Neural cell (in vitro differentiated cells): ENCODE measurements around the gene TWNK. TPM values are rescaled to one million over a fixed set of nuclear protein-coding genes. Genes with fewer than 3 reads are reported as not detected.

ENCODE experiments used
- H2AFZ ChIP-seq: fragments of 200-600, 300-800 bp; sonication (generic), shearing (Covaris generic); 2 replicates; pipeline ENCODE4 v1.6.0; 2014; ENCODE audit warnings: low read depth, mild to moderate bottlenecking, antibody characterized with exemption, low read length, moderate library complexity
- H3F3A ChIP-seq: fragments of 200-600 bp; shearing (Covaris generic); 2 replicates; pipeline ENCODE4 v1.6.1; 2016; ENCODE audit warnings: mild to moderate bottlenecking, moderate library complexity, mixed read lengths, antibody characterized with exemption, low read length; ENCODE audit not compliant: insufficient read depth, poor library complexity, severe bottlenecking
- H3K27ac ChIP-seq: fragments of 200-600, 300-800 bp; sonication (generic), shearing (Covaris generic); 2 replicates; pipeline ENCODE4 v1.5.1; 2014; ENCODE audit warnings: mild to moderate bottlenecking, low read length, moderate library complexity
- H3K27me3 ChIP-seq: fragments of 300-800, 200-600 bp; sonication (generic), shearing (Covaris generic); 2 replicates; pipeline ENCODE4 v1.6.0; 2014; ENCODE audit warnings: mild to moderate bottlenecking, low read depth, low read length, moderate library complexity; ENCODE audit not compliant: insufficient read depth
- H3K36me3 ChIP-seq: fragments of 300-800, 200-600 bp; sonication (generic), shearing (Covaris generic); 2 replicates; pipeline ENCODE4 v1.5.1; 2014; ENCODE audit warnings: mild to moderate bottlenecking, antibody characterized with exemption, low read length, moderate library complexity; ENCODE audit not compliant: insufficient read depth
- H3K4me2 ChIP-seq: fragments of 300-800, 200-600 bp; sonication (generic), shearing (Covaris generic); 2 replicates; pipeline ENCODE4 v1.6.0; 2014; ENCODE audit warnings: mild to moderate bottlenecking, low read length
- H3K4me3 ChIP-seq: fragments of 300-800, 200-600 bp; sonication (generic), shearing (Covaris generic); 2 replicates; pipeline ENCODE4 v1.5.1; 2014; ENCODE audit warnings: mild to moderate bottlenecking, low read length, moderate library complexity
- H3K79me2 ChIP-seq: fragments of 200-600 bp; shearing (Covaris generic); replicated peaks from 2 replicates; pipeline ENCODE4 v1.6.0; 2014; ENCODE audit warnings: mild to moderate bottlenecking, low read length, moderate library complexity; ENCODE audit not compliant: insufficient read depth
- H3K9ac ChIP-seq: fragments of 300-800, 200-600 bp; sonication (generic), shearing (Covaris generic); 2 replicates; pipeline ENCODE4 v1.6.1; 2016; ENCODE audit warnings: mild to moderate bottlenecking, low read length, mixed read lengths
- H3K9me2 ChIP-seq: fragments of 200-600 bp; shearing (Covaris generic); 2 replicates; pipeline ENCODE4 v1.6.1; 2016; ENCODE audit warnings: mild to moderate bottlenecking, low read length, mixed read lengths; ENCODE audit not compliant: insufficient read depth
- H3K9me3 ChIP-seq: fragments of 200-600, 300-800 bp; sonication (generic), shearing (Covaris generic); 2 replicates; pipeline ENCODE4 v1.6.1; 2016; ENCODE audit warnings: mild to moderate bottlenecking, mixed run types, low read length, moderate library complexity, mixed read lengths
- H4K20me1 ChIP-seq: fragments of 200-600 bp; shearing (Covaris generic); 2 replicates; pipeline ENCODE4 v1.6.1; 2016; ENCODE audit warnings: mild to moderate bottlenecking, mixed run types; ENCODE audit not compliant: insufficient read depth
- CTCF ChIP-seq: fragments of 450-650 bp; IDR thresholded peaks from 2 replicates; pipeline ENCODE4 v1.5.1; 2014; ENCODE audit warnings: antibody characterized with exemption, mild to moderate bottlenecking, moderate library complexity; ENCODE audit not compliant: poor library complexity, severe bottlenecking
- EP300 ChIP-seq: fragments of 450-650 bp; conservative IDR thresholded peaks from 2 replicates; pipeline ENCODE4 v1.6.1; 2014; ENCODE audit warnings: antibody characterized with exemption, mild to moderate bottlenecking, moderate library complexity; ENCODE audit not compliant: poor library complexity, severe bottlenecking
- EZH2 ChIP-seq: fragments of 200-600, 300-800 bp; shearing (Covaris generic), sonication (generic); IDR thresholded peaks from 2 replicates; pipeline ENCODE4 v1.6.1; 2014; ENCODE audit warnings: antibody characterized with exemption, low read length, borderline replicate concordance, mild to moderate bottlenecking; ENCODE audit not compliant: insufficient read depth, poor library complexity, severe bottlenecking
- MXI1 ChIP-seq: fragments of 450-650 bp; conservative IDR thresholded peaks from 2 replicates; pipeline ENCODE4 v1.6.1; 2014; ENCODE audit warnings: antibody characterized with exemption, mild to moderate bottlenecking; ENCODE audit not compliant: poor library complexity, severe bottlenecking
- POLR2AphosphoS5 ChIP-seq: IDR thresholded peaks from 2 replicates; pipeline ENCODE4 v1.6.1; 2012
- RAD21 ChIP-seq: fragments of 450-650 bp; conservative IDR thresholded peaks from 2 replicates; pipeline ENCODE4 v1.6.1; 2014; ENCODE audit warnings: antibody characterized with exemption, mild to moderate bottlenecking, moderate library complexity
- SMC3 ChIP-seq: fragments of 450-650 bp; conservative IDR thresholded peaks from 2 replicates; pipeline ENCODE4 v1.6.1; 2014; ENCODE audit warnings: antibody characterized with exemption, mild to moderate bottlenecking, moderate library complexity; ENCODE audit not compliant: poor library complexity
- TAF1 ChIP-seq: IDR thresholded peaks from 2 replicates; pipeline ENCODE4 v1.6.1; 2012; ENCODE audit warnings: low read depth
- polyA plus RNA-seq: library from polyadenylated mRNA; depleted of rRNA; stranded (reverse); fragments of >200 nt; gene quantifications from 2 replicates; pipeline ENCODE4 v1.2.3, GENCODE V29; 2014
- TF ChIP-seq, protein P1 (sequence below): IDR thresholded peaks from 2 replicates; pipeline ENCODE4 v1.6.1; 2012; ENCODE audit warnings: borderline replicate concordance

TWNK gene
- polyA plus RNA-seq, 1 donor from 2014 or later, result 4.8 TPM

DNA sequence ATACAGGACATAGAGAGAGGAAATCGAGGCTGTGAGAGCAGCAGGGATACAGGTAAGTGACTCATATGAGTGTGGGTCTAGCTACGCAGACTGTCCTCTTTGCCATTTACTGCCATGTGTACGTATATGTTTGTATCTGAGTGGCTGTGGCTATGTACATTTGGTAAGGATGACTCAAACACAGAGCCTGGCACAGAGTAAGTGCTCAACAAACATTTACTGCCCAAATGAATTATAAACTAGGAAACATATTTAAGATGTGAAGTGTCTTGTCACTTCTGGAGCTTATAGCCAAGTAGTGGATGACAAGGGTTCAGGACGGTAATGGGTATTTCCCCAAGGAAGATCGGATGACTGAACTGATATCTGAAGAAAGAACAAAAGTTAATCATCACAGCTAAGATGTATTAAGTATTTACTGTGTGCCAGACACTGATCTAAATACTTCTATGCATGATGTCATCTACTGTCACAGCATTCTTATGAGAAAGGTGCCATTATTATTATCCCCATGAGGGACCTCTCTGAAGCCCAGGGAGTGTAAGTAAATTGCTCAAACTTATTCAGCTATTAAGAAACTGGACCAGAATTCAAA, 6.1 kb upstream of the TWNK start:
- H2AFZ ChIP-seq, result no peak overlapping the region
- no peaks in the 10 kb centered on the region for H3K9me2 ChIP-seq
- H3F3A ChIP-seq, result no peaks in the 10 kb centered on the region
- H4K20me1 ChIP-seq, result no peaks in the 10 kb centered on the region
- peaks cover 6% of the 10 kb centered on the region for H3K79me2 ChIP-seq
- H3K9me3 ChIP-seq, result no peaks in the 10 kb centered on the region
- no peak overlapping the region for H3K27ac ChIP-seq
- no peak overlapping the region for H3K9ac ChIP-seq
- no peaks in the 10 kb centered on the region for H3K27me3 ChIP-seq
- no peak overlapping the region for H3K4me2 ChIP-seq
- TF ChIP-seq MXI1 (no peak), SMC3 (no peak), RAD21 (no peak), EZH2 (no peak), CTCF (no peak), POLR2AphosphoS5 (no peak), EP300 (no peak), TAF1 (no peak)
- TF ChIP-seq, protein P1, sequence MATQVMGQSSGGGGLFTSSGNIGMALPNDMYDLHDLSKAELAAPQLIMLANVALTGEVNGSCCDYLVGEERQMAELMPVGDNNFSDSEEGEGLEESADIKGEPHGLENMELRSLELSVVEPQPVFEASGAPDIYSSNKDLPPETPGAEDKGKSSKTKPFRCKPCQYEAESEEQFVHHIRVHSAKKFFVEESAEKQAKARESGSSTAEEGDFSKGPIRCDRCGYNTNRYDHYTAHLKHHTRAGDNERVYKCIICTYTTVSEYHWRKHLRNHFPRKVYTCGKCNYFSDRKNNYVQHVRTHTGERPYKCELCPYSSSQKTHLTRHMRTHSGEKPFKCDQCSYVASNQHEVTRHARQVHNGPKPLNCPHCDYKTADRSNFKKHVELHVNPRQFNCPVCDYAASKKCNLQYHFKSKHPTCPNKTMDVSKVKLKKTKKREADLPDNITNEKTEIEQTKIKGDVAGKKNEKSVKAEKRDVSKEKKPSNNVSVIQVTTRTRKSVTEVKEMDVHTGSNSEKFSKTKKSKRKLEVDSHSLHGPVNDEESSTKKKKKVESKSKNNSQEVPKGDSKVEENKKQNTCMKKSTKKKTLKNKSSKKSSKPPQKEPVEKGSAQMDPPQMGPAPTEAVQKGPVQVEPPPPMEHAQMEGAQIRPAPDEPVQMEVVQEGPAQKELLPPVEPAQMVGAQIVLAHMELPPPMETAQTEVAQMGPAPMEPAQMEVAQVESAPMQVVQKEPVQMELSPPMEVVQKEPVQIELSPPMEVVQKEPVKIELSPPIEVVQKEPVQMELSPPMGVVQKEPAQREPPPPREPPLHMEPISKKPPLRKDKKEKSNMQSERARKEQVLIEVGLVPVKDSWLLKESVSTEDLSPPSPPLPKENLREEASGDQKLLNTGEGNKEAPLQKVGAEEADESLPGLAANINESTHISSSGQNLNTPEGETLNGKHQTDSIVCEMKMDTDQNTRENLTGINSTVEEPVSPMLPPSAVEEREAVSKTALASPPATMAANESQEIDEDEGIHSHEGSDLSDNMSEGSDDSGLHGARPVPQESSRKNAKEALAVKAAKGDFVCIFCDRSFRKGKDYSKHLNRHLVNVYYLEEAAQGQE, result no peak
- H3K4me3 ChIP-seq, result no peak overlapping the region
- H3K36me3 ChIP-seq, result no peaks in the 10 kb centered on the region

- Histone ChIP-seq H3K9ac (no peak overlapping the region), H3K4me2 (no peak overlapping the region), H3K4me3 (no peak overlapping the region), H3K27me3 (no peaks in the 10 kb centered on the region), H2AFZ (no peak overlapping the region), H3K9me3 (no peaks in the 10 kb centered on the region), H3K27ac (no peak overlapping the region), H3F3A (no peaks in the 10 kb centered on the region), H3K9me2 (no peaks in the 10 kb centered on the region), H4K20me1 (no peaks in the 10 kb centered on the region), H3K36me3 (no peaks in the 10 kb centered on the region), H3K79me2 (peaks cover 12% of the 10 kb centered on the region)
- TF ChIP-seq EP300 (no peak), SMC3 (no peak), EZH2 (no peak), RAD21 (no peak), POLR2AphosphoS5 (no peak), CTCF (no peak), TAF1 (no peak), MXI1 (no peak)
- TF ChIP-seq, protein P1, result no peak
Measured at GRCh38 chr10:100982916-100983830, 4.2 kb upstream of the TWNK start.
